NCI-H146 (cell line): Measurements from ENCODE around the gene PAGE5.

ENCODE experiments used
- DNase-seq: peaks from one replicate; lab custom pipeline; 2025; lab: John Stamatoyannopoulos, UW

The PAGE5 gene

DNA sequence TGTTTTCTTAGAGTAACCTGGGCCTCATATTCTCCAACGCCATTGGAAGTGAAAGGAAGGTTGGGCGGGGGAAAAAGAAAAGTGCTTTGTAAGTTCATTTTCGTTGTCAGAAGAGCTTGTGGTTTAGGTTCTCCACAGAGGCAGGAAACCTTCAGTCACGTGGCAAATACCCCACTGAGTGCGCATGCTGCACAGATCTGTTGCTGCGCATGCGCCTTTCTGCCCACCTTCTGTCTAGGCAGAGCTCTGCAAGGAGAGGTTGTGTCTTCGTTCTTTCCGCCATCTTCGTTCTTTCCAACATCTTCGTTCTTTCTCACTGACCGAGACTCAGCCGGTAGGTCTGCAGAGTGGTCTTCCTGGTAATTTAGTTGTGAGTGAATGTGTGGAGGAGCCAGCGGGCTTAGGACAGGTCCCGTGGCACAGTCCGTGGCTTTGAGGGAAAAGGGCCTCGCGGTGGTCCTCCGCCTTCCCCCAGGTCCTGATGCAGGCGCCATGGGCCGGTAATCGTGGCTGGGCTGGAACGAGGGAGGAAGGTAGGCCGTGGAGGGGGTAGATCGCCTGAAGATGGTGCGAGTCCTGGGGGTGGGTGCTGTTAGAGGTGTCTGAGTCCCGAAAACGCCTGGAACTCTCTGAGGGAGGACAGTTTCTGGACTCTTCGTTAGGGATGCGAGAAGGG lies at the start of gene PAGE5:
Gene PAGE5, plus strand, starts transcription at position 228 of the 676 bp plus-strand sequence. CDS start 1,037 bp downstream, outside the sequence.
- DNase-seq: peak; percentile 29

DNA sequence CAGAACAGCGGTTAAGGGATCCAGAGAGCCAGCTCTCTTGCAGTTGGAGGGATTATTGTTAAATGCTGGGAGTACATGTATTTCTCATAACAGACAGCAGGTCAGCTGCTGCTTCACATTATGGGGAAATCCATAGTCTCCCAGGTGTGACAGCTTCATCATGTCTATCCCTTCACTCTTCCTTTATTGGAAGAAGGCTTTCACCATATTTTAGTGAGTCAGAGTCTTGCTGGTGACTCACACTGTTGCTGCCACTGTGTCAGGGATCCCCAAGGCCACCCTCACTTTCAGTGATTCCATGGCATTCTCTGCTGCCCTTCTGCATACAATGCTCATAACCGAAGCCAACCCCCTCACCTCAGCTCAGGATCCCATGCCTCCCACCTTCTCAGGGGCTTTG lies 32.9 kb upstream of the PAGE5 start:
- DNase-seq: no peak

DNA sequence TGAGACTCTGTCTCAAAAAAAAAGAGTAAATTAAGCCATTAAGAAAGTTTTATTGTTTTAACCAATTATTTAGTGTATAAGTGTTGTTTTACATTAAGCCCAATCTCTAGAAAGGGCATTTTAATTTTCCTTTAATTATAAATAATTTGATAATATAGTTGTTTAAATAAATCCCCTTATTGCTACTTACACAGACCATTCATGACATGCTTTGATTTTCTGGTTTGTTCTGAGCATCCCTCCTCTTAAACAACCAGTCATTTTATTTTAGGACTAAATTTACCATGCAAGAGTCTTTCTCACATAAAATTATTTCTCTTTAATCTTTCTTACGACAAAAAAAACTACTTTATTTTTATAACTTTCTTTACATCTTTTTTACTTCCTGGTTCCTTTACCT lies 23.5 kb upstream of the PAGE5 start:
- DNase-seq: no peak

DNA sequence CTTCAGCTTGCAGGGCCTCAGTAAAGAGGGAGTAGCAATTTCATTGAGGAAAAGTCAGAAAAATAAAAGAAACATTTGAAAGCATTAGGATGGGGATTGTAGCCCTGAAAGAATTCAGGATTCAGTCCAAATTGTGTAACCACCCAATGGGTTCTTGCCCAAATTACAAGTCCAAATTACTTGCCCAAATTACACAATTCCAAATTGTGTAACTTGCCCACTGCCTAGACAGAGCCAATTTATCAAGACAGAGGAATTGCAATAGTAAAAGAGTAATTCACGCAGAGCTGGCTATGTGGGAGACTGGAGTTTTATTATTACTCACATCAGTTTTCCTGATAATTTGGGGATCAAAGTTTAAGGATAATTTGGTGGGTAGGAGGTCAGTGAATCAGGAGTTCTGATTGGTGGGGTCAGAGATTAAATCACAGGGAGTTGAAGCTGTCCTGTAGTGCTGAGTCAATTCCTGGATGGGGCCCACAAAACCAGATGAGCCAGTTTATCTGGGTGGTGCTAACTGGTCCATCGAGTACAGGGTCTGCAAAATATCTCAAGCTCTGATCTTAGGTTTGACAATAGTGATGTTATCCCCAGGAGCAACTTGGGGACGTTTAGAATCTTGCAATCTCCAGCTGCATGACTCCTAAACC lies 18.1 kb upstream of the PAGE5 start:
- no peak for DNase-seq

- DNase-seq: no peak
Observed at GRCh38 chrX:55206162-55206941, 13.8 kb upstream of the PAGE5 start.

DNA sequence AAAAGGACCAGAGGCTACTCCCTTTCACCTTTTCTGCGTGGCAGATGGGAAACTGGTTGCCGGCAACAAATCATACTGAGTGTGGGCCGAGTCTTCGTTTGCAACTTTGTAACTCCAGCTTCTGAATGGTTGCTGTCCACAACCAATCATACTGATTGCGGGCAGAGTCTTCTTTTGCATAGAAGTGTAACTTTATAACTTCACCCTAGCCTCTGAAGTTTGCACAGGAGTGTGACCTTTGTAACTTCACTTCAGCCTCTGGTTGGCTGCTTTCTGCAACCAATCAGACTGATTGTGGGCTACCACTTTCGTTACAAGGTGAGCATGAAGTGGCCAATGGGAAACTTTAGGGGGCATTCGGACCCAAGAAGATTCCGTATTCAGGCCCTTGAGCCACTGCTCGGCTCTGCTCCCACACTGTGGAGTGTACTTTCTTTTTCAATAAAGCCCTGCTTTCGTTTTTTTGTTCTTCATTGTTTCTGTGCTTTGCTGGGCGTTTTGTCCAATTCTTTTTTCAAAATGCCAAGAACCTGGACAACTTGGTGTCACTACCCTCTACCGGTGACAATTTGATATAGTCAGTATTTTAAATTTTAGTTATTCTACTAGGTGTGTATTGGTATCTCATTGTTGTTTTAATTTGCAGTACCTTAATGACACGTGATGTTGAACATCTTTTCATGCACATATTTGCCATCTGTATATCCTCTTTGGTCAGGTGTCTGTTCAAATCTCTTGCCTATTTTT lies 9.0 kb upstream of the PAGE5 start:
- DNase-seq: no peak

DNA sequence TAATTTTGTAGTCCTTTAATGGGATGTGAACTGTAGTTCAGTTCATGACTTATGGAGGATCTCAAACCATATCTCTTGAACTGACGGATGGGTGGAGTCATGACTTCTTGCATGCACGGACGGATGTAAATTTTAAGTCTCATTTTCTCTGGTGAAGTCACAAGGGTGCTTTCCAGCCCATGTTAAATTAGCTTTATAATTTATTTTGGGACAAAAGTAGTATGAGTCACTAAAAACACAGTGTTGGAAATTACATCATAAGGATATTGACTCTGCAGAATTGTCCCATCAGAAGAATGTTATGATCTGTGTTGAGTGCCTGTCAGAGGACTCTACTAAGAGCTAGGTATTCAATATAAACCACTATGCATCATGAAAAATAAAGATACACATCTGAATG lies 6.8 kb upstream of the PAGE5 start:
- no peak for DNase-seq

DNA sequence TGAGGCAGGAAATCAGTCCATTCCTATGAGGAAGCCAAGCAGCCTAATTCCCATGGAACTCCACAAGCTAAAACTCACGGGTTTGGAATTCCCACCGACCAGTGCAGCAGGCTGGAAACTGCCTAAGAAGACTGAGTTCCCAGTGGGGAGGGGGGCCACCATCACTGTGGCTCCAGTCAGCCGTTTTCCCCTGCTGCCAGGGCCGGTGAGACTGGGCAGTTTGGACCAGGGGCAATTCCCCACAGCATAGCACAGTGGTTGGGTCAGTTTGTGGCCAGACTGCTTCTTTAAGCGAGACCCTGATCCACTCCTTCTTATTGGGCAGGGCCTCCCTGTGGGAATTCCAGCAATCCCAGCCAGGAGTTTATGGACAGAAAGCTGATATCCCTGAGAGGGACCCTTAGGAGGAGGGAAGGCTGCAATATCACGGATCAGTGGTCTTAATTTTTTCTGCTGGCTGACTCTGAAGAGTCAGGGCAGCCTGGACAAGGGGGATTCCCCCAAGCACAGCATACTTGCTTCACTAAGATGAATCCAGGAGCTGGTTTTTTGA lies 20.7 kb downstream of the PAGE5 start:
- DNase-seq: no peak

DNA sequence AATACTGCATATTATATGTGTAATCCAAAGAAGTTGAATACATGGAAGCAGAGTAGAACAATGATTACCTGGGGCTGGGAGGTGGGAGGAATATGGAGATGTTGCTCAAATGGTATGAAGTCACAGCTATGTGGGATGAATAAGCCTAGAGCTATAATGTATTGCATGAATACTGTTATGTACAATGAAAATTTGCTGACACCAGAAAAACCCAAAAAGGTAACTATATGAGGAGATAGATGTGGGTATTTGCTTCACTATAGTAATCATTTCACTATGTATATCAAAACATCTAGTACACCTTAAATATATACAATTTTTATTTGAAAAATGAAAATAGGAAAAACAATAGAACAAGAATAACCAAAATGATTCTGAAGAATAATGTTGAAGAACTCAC lies 33.4 kb downstream of the PAGE5 start:
- DNase-seq: no peak

DNA sequence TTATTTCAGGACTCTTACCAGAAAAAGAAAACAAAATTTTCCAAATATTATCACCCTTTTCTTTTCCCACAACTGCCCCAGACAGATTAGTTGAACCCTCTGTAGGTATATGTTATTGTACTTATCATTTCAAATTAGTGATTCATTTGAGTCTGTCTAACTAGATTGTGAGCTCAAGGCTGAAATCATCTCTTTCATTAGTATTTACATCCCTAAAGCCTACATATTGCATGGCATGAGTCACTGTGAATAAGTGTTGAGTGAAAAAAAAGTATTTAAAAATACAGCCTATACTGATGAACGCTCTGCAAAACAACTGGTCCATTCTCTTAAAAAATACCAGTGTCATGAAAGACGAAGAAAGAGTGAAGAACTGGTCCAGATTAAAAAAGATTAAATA lies 40.7 kb downstream of the PAGE5 start:
- no peak for DNase-seq

- no peak for DNase-seq
Observed at GRCh38 chrX:55264816-55265215, 44.7 kb downstream of the PAGE5 start, which contains the start of gene PAGE3. Gene PAGE3, minus strand, starts transcription at chrX:55264916. Its CDS starts 1,013 bp downstream, at chrX:55263903.
